A673 (cell line): ENCODE results near the gene CCSER1. TPM values are rescaled to one million over a fixed set of nuclear protein-coding genes. Genes with fewer than 3 reads are reported as not detected.
"Not testable (repeated sequence)": the region's sequence is repeated elsewhere in the genome, so short reads cannot be mapped to it uniquely, and the experiment has no call there.

Experiments
- BruUV-seq: library from RNA; stranded (reverse); fragments of 400-500 nt; replicated peaks from 2 replicates; lab custom pipeline; 2021; lab: Mats Ljungman, UMichigan
- CTCF ChIA-PET: fragments of 300-600 bp; sonication (Branson Sonifier 250); formaldehyde crosslinking; loops from one replicate; lab custom pipeline; 2022; ENCODE audit warnings: antibody characterized with exemption; lab: Charles Lee
- POLR2A ChIA-PET: fragments of 300-600 bp; sonication (Branson Sonifier 250); formaldehyde crosslinking; loops from one replicate; lab custom pipeline; 2022; ENCODE audit warnings: antibody characterized with exemption; ENCODE audit not compliant: low non-redundant PET; lab: Charles Lee
- DNase-seq: peaks from one replicate; pipeline ENCODE4 v3.0.0-alpha.2; 2015; ENCODE audit warnings: low spot score
- H3K27ac ChIP-seq: fragments of 200-600 bp; sonication (generic); 2 replicates; pipeline ENCODE4 v1.5.1; 2016; ENCODE audit warnings: mixed run types, low read depth, mild to moderate bottlenecking, mixed read lengths, antibody characterized with exemption, low read length; ENCODE audit not compliant: poor library complexity, severe bottlenecking
- H3K27me3 ChIP-seq: fragments of 200-600 bp; sonication (generic); replicated peaks from 2 replicates; pipeline ENCODE4 v1.6.1; 2017; ENCODE audit warnings: mixed run types, low read depth, mild to moderate bottlenecking, mixed read lengths, antibody characterized with exemption, low read length; ENCODE audit not compliant: insufficient read depth, poor library complexity
- H3K36me3 ChIP-seq: fragments of 200-600 bp; sonication (generic); 2 replicates; pipeline ENCODE4 v1.6.1; 2016; ENCODE audit warnings: mixed run types, mild to moderate bottlenecking, mixed read lengths, antibody characterized with exemption, low read length; ENCODE audit not compliant: insufficient read depth, poor library complexity, severe bottlenecking
- H3K4me1 ChIP-seq: fragments of 200-600 bp; sonication (generic); 2 replicates; pipeline ENCODE4 v1.6.1; 2017; ENCODE audit warnings: mixed run types, mild to moderate bottlenecking, mixed read lengths, antibody characterized with exemption, low read length; ENCODE audit not compliant: insufficient read depth, poor library complexity, severe bottlenecking
- H3K4me3 ChIP-seq: fragments of 200-600 bp; sonication (generic); 2 replicates; pipeline ENCODE4 v1.5.1; 2016; ENCODE audit warnings: low read depth, mixed run types, mild to moderate bottlenecking, mixed read lengths, low read length; ENCODE audit not compliant: poor library complexity, severe bottlenecking
- H3K9me3 ChIP-seq: fragments of 200-600 bp; sonication (generic); 2 replicates; pipeline ENCODE4 v1.6.1; 2016; ENCODE audit warnings: mixed run types, low read depth, mild to moderate bottlenecking, mixed read lengths, antibody characterized with exemption, low read length; ENCODE audit not compliant: poor library complexity, severe bottlenecking
- EZH2 ChIP-seq: fragments of 200-600 bp; sonication (generic); IDR thresholded peaks from 2 replicates; pipeline ENCODE4 v1.6.1; 2017; ENCODE audit warnings: borderline replicate concordance, low read depth, mild to moderate bottlenecking, mixed read lengths, antibody characterized with exemption, low read length; ENCODE audit not compliant: poor library complexity, severe bottlenecking
- intact Hi-C: fragments of 100-400 bp; cut with micrococcal nuclease; formaldehyde crosslinking; loops from one replicate; pipeline ENCODE4 v1.10.0; 2022; ENCODE audit not compliant: unreplicated experiment
- total RNA-seq: library from RNA; stranded (reverse); gene quantifications from 2 replicates; pipeline ENCODE4 v1.2.3, GENCODE V29; 2021
- TF ChIP-seq, protein P1 (sequence below): fragments of 300-800, 200-600 bp; sonication (generic); conservative IDR thresholded peaks from 2 replicates; pipeline ENCODE4 v1.5.1; 2017; ENCODE audit warnings: low read depth, mild to moderate bottlenecking, antibody characterized with exemption, low read length, moderate library complexity, mixed read lengths

CCSER1 gene
- total RNA-seq, 1 experiment from 2014 or later, result not detected

DNA sequence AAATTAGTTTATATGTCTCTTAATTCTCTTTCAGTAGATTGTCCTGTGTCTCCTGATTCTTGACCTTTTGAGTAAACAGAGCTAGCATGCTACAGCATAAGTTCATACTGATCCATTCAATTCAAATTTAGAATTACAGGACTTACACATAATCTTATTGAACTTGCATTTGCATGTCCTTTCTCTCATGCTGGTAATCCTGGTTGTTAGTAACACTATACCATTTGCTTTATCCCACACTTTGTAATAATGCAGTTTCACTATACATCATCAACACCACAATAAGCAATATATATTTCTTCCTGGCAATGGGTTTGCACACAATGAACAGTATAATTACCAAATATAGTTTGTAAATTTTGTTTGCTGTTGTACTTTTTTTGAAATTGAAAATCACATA, 1239.4 kb downstream of the CCSER1 start:
- Histone ChIP-seq H3K4me1 (no peaks in the 10 kb centered on the region), H3K27me3 (no peaks in the 10 kb centered on the region), H3K27ac (no peak overlapping the region), H3K36me3 (no peaks in the 10 kb centered on the region), H3K4me3 (no peak overlapping the region), H3K9me3 (no peaks in the 10 kb centered on the region)
- DNase-seq, result no peak
- CTCF ChIA-PET, result no interaction called here
- no peak for TF ChIP-seq EZH2
- TF ChIP-seq, protein P1, sequence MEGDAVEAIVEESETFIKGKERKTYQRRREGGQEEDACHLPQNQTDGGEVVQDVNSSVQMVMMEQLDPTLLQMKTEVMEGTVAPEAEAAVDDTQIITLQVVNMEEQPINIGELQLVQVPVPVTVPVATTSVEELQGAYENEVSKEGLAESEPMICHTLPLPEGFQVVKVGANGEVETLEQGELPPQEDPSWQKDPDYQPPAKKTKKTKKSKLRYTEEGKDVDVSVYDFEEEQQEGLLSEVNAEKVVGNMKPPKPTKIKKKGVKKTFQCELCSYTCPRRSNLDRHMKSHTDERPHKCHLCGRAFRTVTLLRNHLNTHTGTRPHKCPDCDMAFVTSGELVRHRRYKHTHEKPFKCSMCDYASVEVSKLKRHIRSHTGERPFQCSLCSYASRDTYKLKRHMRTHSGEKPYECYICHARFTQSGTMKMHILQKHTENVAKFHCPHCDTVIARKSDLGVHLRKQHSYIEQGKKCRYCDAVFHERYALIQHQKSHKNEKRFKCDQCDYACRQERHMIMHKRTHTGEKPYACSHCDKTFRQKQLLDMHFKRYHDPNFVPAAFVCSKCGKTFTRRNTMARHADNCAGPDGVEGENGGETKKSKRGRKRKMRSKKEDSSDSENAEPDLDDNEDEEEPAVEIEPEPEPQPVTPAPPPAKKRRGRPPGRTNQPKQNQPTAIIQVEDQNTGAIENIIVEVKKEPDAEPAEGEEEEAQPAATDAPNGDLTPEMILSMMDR, result no peak
- POLR2A ChIA-PET, result no interaction called here
- intact Hi-C loops, result no loop called here
- BruUV-seq, result no TSS peak

DNA sequence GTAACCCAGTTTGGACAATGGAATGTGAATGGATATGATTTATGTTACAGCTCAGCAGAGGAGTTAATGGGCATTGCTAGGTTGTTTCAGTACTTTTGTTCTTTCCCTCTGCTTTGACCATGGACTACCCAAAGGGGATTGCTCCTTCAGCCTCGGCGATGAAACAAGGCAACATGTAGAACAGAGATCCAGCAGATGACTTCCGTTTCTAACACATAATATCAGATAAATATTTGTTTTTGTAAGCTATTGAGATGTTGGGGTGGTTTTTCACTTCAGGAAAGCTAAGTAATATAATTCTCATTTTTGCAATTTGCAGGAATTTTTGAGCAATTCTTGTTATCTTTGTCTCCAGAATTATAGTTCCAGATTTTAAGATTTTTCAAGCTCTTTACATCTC, 1241.9 kb downstream of the CCSER1 start:
- no peaks in the 10 kb centered on the region for H3K27me3 ChIP-seq
- intact Hi-C loops, result no loop called here
- no peaks in the 10 kb centered on the region for H3K4me1 ChIP-seq
- ChIA-PET CTCF (no interaction called here), POLR2A (interaction anchor here (0.6 kb wide), 1 partner anchor 116 kb away, joined by 3 read pairs; no protein-coding TSS in a partner anchor)
- DNase-seq, result no peak
- no TSS peak for BruUV-seq
- no peaks in the 10 kb centered on the region for H3K36me3 ChIP-seq
- no peak for TF ChIP-seq EZH2
- TF ChIP-seq, protein P1, result no peak
- no peak overlapping the region for H3K27ac ChIP-seq
- H3K4me3 ChIP-seq, result no peak overlapping the region
- no peaks in the 10 kb centered on the region for H3K9me3 ChIP-seq

DNA sequence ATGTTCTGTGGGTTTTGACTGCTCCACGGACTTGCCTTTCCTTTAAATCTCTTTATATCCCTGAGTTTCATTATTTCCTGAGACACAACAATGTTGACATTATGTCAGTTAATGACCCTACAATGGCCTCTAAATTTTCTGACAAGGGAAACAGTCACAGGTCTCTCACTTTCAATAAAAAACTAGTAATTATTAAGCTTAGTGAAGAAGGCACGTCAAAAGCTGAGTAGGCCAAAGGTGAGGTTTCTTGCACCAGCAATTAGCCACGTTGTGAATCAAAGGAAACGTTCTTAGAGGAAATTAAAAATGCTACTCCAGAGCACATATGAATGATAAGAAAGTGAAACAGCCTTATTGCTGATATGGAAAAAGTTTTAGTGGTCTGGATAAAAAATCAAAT, 1246.4 kb downstream of the CCSER1 start:
- no TSS peak for BruUV-seq
- no peaks in the 10 kb centered on the region for H3K4me1 ChIP-seq
- TF ChIP-seq, protein P1, result no peak
- no peak for TF ChIP-seq EZH2
- ChIA-PET POLR2A (no interaction called here), CTCF (no interaction called here)
- no peak for DNase-seq
- no peaks in the 10 kb centered on the region for H3K36me3 ChIP-seq
- no peaks in the 10 kb centered on the region for H3K9me3 ChIP-seq
- no peaks in the 10 kb centered on the region for H3K27me3 ChIP-seq
- intact Hi-C loops, result no loop called here
- H3K27ac ChIP-seq, result no peak overlapping the region
- no peak overlapping the region for H3K4me3 ChIP-seq

DNA sequence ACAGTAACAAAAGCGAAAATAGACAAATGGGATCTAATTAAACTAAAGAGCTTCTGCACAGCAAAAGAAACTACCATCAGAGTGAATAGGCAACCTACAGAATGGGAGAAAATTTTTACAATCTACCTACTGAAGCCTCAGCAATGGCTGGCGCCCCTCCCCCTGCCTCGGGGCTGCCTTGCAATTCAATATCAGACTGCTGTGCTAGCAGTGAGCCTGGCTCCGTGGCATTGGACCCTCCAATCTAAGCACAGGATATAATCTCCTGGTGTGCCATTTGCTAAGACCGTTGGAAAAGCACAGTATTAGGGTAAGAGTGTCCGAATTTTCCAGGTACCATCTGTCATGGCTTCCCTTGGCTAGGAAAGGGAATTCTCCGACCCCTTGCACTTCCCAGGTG, 1278.2 kb downstream of the CCSER1 start:
- H3K4me3 ChIP-seq, CTCF ChIA-PET, intact Hi-C loops, H3K36me3 ChIP-seq, POLR2A ChIA-PET, BruUV-seq, H3K9me3 ChIP-seq, H3K27me3 ChIP-seq, DNase-seq, H3K4me1 ChIP-seq, H3K27ac ChIP-seq: not testable (repeated sequence)
